ENCODE results near the gene FMN1.
A peak's percentile ranks its signal among the peaks of the same experiment; 100 is the strongest.

The FMN1 gene

GRCh38 chr15:33194704-33195670 is at the start of gene FMN1:
TSS of gene FMN1 (minus strand) at chr15:33194714. CDS start at chr15:33154914, 39,800 bp downstream.
- DNase-seq (ENCODE audit: low spot score), result peak; percentile 94

GRCh38 chr15:33243869-33244268 is 49.4 kb upstream of the FMN1 start:
- DNase-seq (ENCODE audit: low spot score), result peak; percentile 91

DNA sequence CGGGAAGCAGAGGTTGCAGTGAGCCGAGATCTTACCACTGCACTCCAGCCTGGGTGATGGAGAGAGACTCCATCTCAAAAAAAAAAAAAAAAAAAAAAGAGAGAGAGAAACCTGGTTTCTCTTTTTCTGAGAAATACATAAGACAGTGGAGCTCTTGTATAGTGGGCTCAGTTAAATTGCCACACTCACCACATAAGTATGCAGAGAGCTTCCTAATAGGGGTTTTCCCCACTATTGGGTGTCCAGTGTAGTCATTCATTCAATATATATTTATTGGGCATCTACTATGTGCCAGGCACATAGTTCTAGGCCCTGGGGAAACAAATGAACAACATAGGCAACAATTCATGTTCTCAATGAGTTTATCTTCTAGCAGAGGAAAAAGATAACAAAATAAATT is 48.9 kb upstream of the FMN1 start:
- peak; percentile 93 for DNase-seq (ENCODE audit: low spot score)

DNA sequence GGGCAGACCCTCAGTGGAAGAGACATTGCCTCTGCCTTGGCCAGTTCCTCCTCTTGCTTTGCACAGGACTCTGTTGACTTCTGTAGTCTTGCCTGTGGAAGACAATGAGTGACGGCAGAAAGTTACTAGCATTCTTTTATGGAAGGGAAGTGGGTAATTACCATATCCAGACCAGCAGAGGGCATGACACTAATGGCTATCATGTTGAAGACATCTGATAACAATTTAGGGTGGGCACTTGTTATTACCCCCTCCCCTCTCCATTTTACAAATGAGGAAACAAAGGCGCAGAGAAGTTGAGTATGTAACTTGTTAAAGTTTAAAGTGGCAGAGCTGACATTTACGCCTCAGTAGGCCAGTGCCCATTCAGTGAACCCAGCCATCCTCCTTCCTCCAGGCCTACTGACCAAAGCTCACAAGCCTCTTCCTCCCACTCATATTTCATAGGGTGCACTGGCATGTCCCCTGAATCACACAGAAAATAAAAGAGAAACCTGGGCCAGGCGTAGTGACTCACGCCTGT is 48.2 kb upstream of the FMN1 start:
- DNase-seq (ENCODE audit: low spot score), result peak; percentile 98

DNA sequence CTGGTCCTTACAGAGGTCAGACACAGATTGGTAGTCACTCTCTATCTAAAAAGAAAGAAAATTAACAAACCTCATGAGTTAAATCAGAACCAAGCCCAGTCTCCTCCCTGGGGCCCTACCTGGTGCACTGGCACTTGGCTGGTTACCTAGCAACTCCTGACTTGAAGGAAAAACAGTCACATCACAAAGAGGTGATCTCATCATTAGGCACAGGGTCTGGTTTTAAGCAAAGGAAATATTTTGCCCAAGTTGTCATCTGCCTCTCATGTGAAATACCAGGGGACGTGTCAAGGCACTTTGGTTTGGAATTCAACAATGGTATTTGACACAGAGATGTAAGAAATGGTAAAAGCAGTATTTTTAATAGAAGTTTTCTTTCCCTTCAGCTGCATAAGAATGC is 47.7 kb upstream of the FMN1 start:
- peak; percentile 100 for DNase-seq (ENCODE audit: low spot score)

- peak; percentile 33 for DNase-seq (ENCODE audit: low spot score)
Measured at GRCh38 chr15:33236841-33237509, 42.5 kb upstream of the FMN1 start.

DNA sequence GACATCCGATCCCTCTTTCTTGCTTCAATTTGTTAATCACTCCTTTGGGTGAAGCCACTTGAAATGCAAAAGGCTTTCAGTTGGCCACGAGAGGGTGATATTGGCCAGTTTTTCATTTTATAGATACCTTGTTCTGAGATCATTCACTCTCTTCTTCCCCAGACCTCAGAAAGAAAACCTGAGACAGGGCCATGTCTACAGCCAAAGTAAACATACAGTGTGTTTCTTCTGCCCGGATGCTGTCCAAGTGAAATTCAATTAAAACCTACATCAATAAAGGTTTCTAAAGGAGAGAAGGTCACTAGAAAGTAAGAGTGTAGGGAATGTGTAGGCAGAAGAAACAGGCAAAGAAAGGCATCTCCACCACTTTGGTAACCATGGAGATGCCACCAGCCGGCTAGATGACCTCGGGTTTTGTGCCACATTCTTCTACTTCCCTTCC is 39.5 kb upstream of the FMN1 start:
- DNase-seq (ENCODE audit: low spot score), result peak; percentile 78

DNA sequence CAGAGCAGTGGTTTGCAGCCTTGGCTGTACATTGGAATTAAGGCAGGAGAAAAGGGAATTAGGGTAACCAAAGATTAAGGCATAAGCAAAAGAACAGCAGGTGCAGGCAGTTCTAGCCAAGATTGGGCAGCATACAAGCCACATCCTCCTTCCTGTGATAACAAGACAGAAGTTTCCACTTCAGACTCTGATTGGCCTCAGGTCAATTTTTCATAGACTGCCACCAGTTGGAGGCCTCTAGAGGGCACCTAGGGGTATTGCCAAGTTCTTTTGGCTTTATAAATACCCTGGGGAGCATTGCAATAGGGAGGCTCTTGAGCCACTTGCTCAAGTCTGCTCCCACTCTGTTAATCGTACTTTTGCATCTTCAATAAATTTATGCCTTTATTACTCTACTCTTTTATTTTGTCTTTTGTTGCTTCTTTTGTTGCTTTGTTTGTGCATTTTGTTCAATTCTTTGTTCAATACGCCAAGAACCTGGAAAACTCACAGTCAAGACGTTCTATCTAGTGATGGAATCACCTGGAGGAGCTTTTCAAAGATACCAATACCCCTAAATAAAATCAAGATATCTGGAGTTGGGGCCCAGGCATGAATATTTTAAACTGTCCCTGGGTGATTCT is 32.2 kb upstream of the FMN1 start:
- peak; percentile 61 for DNase-seq (ENCODE audit: low spot score)

DNA sequence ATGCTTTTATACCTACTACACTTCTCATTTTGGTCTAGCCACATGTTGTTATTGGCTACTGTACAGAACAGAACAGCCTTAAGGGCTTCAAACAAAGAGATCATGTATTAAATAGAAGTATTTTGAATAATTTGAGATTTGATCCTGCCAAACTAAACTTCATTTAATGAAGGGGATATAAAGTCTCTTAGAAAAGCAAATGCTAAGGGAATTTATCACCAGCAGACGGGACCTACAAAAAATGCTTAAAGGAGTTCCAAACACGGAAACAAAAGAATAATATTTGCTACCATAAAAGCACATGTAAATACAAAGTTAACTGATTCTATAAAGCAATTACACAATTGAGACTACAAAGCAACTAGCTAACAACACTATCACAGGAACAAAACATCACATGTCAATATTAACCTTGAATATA is 23.6 kb upstream of the FMN1 start:
- DNase-seq (ENCODE audit: low spot score), result no peak

DNA sequence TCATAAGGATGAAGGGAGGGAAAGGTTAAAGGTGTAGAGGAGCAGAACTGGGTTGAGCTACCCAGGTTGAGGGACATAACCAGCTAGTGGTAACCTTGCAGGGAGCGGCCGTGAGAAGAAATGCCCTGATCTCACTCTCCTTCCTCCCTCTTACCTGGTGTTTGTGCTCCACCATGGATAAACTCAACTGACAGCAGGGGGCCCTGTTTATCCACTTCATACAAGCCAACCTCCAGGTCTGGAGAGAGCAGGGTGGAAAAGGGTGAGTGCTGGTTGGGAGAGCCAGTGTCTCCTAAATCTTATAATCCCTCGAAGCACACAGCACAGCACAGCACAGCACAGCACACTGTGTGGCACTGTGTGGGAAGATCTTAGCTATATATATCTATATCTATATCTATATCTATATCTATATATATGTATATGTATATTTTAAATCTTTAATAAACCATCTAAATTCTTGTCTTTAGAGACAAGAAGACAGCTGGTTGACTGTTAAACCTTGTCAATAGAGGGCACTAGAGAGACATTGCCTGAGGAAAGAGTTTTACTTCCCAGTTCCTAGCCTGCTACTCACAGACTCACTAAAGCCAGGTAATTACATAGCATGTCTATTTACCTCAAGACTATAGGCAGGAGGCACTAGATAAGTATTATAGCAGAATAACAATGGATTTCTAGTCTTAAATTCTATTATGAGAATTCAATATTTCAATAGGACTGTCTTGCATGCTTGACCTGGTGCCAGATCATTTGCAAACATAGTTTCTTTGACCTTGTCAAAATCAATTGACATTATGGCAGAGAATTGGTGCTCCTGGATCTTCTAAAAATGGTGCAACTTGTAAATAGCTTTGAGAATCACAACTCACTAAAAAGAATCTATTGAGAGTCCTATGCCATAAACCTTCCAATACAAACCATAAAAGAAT is 21.7 kb upstream of the FMN1 start:
- DNase-seq (ENCODE audit: low spot score), result peak; percentile 49

- no peak for DNase-seq (ENCODE audit: low spot score)
Measured at GRCh38 chr15:33211176-33211808, 16.8 kb upstream of the FMN1 start.

DNA sequence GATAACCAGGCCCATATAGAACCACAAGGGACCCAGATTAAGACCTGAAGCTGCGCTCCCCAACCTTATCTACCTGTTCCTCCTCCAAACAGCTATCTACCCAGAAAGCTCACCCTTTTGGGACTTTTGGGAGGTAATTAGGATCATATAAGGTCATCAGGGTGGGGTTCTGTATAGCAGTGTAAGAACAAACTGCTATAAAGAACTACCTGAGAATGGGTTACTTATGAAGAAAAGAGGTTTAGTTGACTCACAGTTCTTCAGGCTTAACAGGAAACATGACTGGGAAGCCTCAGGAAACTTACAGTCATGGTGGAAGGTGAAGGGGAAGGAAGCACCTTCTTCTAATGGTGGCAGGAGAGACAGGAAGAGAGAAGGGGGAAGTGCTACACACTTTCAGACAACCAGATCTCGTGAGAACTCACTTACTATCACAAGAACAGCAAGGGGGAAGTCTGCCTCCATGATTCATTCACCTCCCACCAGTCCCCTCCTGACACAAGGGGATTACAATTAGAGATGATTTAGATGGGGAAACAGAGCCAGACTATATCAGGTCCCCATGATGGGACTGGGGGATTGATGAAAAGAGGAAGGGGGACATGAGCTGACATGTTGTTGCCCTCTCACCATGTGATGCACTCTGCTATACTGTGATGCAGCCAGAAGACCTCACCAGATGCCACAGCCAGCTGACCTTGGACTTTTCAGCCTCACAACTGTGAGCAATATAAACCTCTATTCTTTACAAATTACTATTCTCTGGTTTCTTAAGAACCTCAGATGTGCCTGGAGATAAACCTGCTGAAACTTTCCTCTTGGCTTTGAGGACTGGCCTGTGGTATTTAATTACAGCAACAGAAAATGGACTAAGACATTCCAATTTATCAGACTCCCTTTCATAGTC is 15.3 kb upstream of the FMN1 start:
- DNase-seq (ENCODE audit: low spot score), result no peak

- DNase-seq (ENCODE audit: low spot score), result no peak
Measured at GRCh38 chr15:33207646-33208045, 13.1 kb upstream of the FMN1 start.

DNA sequence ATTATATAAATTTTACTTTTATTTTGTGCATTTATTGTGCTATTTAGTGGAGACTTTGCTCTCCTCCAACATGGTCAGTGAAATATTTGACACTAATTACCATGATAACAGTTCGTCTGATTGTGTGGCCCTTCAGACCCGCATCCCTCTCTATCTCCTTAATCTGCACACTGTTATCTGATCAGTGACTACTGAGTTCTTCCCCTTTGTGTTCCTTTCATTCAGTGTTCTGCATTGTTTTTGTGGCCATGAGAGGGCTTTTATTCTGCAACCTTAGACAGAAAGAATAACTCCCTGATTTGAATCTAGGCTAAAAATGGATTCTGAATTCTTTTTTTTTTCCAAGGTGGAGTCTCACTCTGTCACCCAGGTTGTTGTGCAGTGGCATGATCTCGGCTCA is 11.9 kb upstream of the FMN1 start:
- no peak for DNase-seq (ENCODE audit: low spot score)

- no peak for DNase-seq (ENCODE audit: low spot score)
Measured at GRCh38 chr15:33204926-33205325, 10.4 kb upstream of the FMN1 start.

DNA sequence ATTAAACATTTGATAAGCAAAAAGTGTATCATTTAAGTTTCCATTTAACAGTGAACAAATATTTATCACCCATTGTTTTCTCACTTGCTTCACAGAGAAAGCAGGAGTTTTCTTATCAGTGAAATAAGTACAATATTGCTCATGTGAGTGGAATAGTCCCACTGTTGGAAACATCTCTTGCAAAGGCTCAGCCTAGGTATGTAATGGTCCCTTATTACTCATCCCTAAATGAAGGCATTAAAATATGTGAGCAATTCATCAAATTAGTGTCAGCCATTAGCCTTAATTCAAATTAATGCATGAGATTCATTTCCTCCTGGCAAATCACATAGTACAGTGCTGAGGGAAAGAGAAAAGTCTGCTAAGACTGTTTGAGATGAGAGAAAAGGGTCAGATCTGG is 9.6 kb upstream of the FMN1 start:
- no peak for DNase-seq (ENCODE audit: low spot score)

- DNase-seq (ENCODE audit: low spot score), result peak; percentile 97
Measured at GRCh38 chr15:33201491-33202231, 7.1 kb upstream of the FMN1 start.

DNA sequence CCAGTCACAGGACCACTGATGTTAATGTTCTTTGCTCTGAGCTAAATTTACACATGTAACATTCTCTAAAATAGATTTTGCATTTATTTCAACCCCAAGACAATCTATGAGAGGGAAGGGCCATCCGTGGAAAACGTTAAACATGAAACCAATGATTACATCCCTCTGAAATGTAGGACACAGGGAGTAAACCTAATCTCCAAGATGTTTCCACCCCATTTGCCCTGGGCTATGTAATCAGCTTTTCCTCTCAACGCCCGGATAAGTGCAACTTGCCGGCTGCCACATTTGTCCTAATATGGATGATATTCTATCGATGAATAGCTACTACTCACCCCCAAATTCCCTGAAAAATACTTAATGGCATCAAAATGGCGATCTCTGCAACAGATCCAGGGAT is 6.4 kb upstream of the FMN1 start:
- DNase-seq (ENCODE audit: low spot score), result peak; percentile 82

DNA sequence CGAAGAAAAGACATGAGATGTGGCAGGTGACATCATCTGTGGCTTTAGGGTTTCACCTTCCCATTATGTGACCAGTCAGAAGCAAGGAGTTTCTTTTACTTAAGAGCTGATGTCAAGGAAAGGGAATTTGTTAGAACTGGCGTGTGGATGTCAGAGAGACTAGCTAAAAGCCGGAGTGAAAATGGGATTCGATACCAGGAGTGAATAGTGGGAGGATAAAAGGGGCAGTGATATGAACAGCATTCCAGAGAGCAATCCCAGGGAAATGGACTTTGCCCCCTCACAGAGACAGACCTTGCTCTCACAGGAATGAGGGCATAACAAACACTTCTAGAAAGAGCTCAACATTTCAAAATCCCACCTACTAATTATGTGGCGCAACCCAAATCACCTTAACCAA is 5.9 kb upstream of the FMN1 start:
- DNase-seq (ENCODE audit: low spot score), result peak; percentile 84
